Transverse colon (tissue), 3 donors: ENCODE data around the gene TCN1.

Experiments used
- EP300 ChIP-seq: sonication (generic); formaldehyde crosslinking; IDR thresholded peaks from one replicate; pipeline ENCODE4 v1.6.1; 2017; ENCODE audit warnings: antibody characterized with exemption, low read depth
- POLR2A ChIP-seq: fragments of 450-650 bp; IDR thresholded peaks from one replicate; pipeline ENCODE4 v1.6.1; 2016; ENCODE audit warnings: antibody characterized with exemption, mild to moderate bottlenecking, moderate library complexity
- TF ChIP-seq, protein P1 (sequence below), 5 experiments: fragments of 200-600 bp in 3 of 5; fragments of 450-650 bp in 2 of 5; sonication (generic) in 3 of 5; IDR thresholded peaks; 1 replicate in 2 of 5; 2 replicates in 3 of 5; pipeline ENCODE4 v1.5.1; 2016 to 2017; ENCODE audit warnings: antibody characterized with exemption in 5 of 5, inconsistent platforms in 3 of 5, mild to moderate bottlenecking in 2 of 5, moderate library complexity in 1 of 5

DNA sequence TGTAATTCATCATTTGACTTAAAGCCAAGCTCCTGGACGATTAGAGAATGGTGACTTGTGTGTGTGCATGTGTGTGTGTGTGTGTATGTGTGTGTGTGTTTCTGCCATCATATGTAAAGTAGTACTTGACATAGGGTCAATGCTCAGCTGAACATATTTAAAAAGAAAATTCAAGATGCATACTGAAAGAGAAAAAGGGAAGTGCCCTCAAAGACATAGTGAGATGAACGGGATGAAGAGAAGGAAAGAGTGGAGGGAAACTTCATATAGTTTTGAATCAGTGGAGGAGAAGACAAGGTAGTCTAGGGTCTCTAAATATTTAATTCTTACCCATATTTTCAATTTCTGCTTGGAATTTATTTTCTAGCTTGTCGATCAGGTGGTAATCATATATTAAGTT is 4.0 kb downstream of the TCN1 start:
- TF ChIP-seq, protein P1, sequence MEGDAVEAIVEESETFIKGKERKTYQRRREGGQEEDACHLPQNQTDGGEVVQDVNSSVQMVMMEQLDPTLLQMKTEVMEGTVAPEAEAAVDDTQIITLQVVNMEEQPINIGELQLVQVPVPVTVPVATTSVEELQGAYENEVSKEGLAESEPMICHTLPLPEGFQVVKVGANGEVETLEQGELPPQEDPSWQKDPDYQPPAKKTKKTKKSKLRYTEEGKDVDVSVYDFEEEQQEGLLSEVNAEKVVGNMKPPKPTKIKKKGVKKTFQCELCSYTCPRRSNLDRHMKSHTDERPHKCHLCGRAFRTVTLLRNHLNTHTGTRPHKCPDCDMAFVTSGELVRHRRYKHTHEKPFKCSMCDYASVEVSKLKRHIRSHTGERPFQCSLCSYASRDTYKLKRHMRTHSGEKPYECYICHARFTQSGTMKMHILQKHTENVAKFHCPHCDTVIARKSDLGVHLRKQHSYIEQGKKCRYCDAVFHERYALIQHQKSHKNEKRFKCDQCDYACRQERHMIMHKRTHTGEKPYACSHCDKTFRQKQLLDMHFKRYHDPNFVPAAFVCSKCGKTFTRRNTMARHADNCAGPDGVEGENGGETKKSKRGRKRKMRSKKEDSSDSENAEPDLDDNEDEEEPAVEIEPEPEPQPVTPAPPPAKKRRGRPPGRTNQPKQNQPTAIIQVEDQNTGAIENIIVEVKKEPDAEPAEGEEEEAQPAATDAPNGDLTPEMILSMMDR (IDR thresholded peaks at IDR 0.05), result no peak
- no peak for TF ChIP-seq EP300
- TF ChIP-seq POLR2A, result no peak
